GM10248 (cell line): Measurements from ENCODE around the gene NTPCR.

ENCODE experiments used
- CTCF ChIA-PET: fragments of 300-600 bp; sonication (Branson Sonifier 250); formaldehyde crosslinking; extraction: SDS; loops from one replicate; lab custom pipeline; 2021; ENCODE audit warnings: antibody characterized with exemption; lab: Yijun Ruan, JAX
- POLR2A ChIA-PET: fragments of 350-650 bp; sonication (Branson Sonifier 250); formaldehyde crosslinking; extraction: SDS; loops from one replicate; lab custom pipeline; 2020; ENCODE audit warnings: antibody characterized with exemption; lab: Yijun Ruan, JAX
- DNase-seq: peaks from one replicate; pipeline ENCODE4 v3.0.0; 2012; ENCODE audit errors: extremely low spot score
- CTCF ChIP-seq: IDR thresholded peaks from 2 replicates; pipeline ENCODE4 v1.5.1; 2012; ENCODE audit warnings: mild to moderate bottlenecking, low read depth; ENCODE audit errors: extremely low read depth, missing control alignments, control extremely low read depth

Gene NTPCR

GRCh38 chr1:232992227-232992626 lies 41.8 kb downstream of the NTPCR start:
- ChIA-PET POLR2A (no interaction called here), CTCF (interaction anchor here (1.1 to 2.8 kb wide), 3 partner anchors 8 to 24 kb away, joined by 3 to 11 read pairs (median 5); no protein-coding TSS in a partner anchor)
- no peak for DNase-seq
- no peak for TF ChIP-seq CTCF

- POLR2A ChIA-PET: no interaction called here
- CTCF ChIA-PET: no interaction called here
- no peak for DNase-seq
- TF ChIP-seq CTCF: no peak
Measured at GRCh38 chr1:232993555-232993954, 43.1 kb downstream of the NTPCR start.

GRCh38 chr1:232995189-232995588 lies 44.8 kb downstream of the NTPCR start:
- CTCF ChIA-PET: interaction anchor here (1.0 kb wide), 1 partner anchor 15 kb away, joined by 3 read pairs; no protein-coding TSS in a partner anchor
- TF ChIP-seq CTCF: no peak
- no peak for DNase-seq
- POLR2A ChIA-PET: no interaction called here

GRCh38 chr1:232996143-232996542 lies 45.7 kb downstream of the NTPCR start:
- ChIA-PET CTCF (interaction anchor here (1.0 to 1.2 kb wide), 2 partner anchors 16 to 17 kb away, joined by 3 to 4 read pairs; no protein-coding TSS in a partner anchor), POLR2A (no interaction called here)
- DNase-seq: no peak
- TF ChIP-seq CTCF: no peak

- CTCF ChIA-PET: no interaction called here
- POLR2A ChIA-PET: no interaction called here
- no peak for TF ChIP-seq CTCF
- DNase-seq: no peak
Measured at GRCh38 chr1:232998138-232998537, 47.7 kb downstream of the NTPCR start.

GRCh38 chr1:232998646-232999045 lies 48.2 kb downstream of the NTPCR start:
- ChIA-PET CTCF (interaction anchor here (0.8 kb wide), 1 partner anchor 14 kb away, joined by 4 read pairs; no protein-coding TSS in a partner anchor), POLR2A (no interaction called here)
- TF ChIP-seq CTCF: no peak
- DNase-seq: no peak
